ENCODE measurements around the gene SLC30A10.
"Not testable (repeated sequence)": the region's sequence is repeated elsewhere in the genome, so short reads cannot be mapped to it uniquely, and the experiment has no call there.

SLC30A10 gene

DNA sequence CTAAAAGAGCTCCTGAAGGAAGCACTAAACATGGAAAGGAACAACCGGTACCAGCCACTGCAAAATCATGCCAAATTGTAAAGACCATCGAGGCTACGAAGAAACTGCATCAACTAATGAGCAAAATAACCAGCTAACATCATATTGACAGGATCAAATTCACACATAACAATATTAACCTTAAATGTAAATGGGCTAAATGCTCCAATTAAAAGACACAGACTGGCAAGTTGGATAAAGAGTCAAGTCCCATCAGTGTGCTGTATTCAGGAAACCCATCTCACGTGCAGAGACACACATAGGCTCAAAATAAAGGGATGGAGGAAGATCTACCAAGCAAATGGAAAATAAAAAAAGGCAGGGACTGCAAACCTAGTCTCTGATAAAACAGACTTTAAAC is 39.7 kb downstream of the SLC30A10 start:
- DNase-seq: not testable (repeated sequence)

DNA sequence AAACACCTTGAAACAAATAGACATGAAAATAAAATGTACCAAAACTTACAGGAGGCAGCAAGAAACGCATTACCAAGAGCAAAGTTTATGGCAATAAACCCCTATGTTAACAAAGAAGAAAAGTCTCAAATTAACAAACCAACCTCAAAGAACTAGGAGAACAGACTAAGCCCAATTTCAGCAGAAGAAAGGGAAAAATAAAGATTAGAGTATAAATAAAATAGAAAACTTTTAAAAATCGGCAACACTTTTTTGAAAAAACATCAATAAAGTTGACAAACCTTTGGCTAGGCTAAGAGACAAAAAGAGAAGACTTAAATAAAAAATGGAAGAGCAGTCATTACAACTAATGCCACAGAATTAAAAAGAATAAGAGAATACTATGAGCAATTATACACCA is 42.7 kb downstream of the SLC30A10 start:
- no peak for DNase-seq

GRCh38 chr1:219883400-219884332 is 44.7 kb downstream of the SLC30A10 start:
- DNase-seq: no peak

- DNase-seq: no peak
These were observed 45.6 kb downstream of the SLC30A10 start for GRCh38 chr1:219882755-219883154.

- DNase-seq: no peak
These were observed 46.3 kb downstream of the SLC30A10 start for GRCh38 chr1:219882096-219882495.

GRCh38 chr1:219880765-219881457 is 47.4 kb downstream of the SLC30A10 start:
- DNase-seq: no peak

- no peak for DNase-seq
These were observed 51.6 kb downstream of the SLC30A10 start for GRCh38 chr1:219876798-219877209.

DNA sequence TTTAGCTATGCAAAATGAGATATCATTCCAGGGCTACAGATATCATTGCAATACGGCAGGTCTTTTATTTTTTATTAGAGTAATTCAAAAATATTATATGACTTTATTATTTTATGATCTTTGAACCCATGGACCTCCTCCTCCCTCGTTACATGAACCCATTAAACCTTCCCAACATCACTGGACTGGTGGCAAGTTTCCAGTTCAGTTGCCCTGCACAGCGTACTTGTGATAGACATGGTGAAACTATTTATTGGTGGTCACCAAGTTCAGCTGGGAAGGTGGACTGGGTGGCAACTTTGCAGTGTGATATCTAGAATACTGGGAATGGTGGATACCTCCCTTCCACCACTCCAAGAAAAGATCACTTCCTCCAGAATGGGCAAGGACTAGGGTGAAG is 52.5 kb downstream of the SLC30A10 start:
- no peak for DNase-seq

GRCh38 chr1:219872538-219872937 is 55.8 kb downstream of the SLC30A10 start:
- not testable (repeated sequence) for DNase-seq

- no peak for DNase-seq
These were observed 56.8 kb downstream of the SLC30A10 start for GRCh38 chr1:219871427-219872057.

GRCh38 chr1:219868615-219869014 is 59.7 kb downstream of the SLC30A10 start:
- DNase-seq: not testable (repeated sequence)
